ENCODE data around the gene PDGFRA. TPM values are rescaled to one million over a fixed set of nuclear protein-coding genes. Genes with fewer than 3 reads are reported as not detected.

Gene PDGFRA
- 91.5 TPM for total RNA-seq
- long read RNA-seq, full-length matches to known transcripts: 18 of 54 reads
- long read RNA-seq, partial matches to known transcripts: 29 of 54 reads
- long read RNA-seq, other reads (novel, unspliced or antisense): 7 of 54 reads

DNA sequence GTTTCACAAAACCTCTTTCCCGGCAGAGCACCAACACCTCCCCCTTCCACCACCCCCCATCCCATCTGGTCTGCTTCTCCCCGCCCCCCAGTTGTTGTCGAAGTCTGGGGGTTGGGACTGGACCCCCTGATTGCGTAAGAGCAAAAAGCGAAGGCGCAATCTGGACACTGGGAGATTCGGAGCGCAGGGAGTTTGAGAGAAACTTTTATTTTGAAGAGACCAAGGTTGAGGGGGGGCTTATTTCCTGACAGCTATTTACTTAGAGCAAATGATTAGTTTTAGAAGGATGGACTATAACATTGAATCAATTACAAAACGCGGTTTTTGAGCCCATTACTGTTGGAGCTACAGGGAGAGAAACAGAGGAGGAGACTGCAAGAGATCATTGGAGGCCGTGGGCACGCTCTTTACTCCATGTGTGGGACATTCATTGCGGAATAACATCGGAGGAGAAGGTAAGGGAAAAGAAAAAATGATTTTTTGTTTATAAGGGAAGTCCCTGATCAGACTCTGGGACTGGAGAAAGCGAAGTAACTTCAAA lies at the start of gene PDGFRA:
Gene PDGFRA (plus strand): TSS at position 333 of the 541 bp plus-strand sequence. CDS start 29,476 bp downstream, outside the sequence.
- Histone ChIP-seq H3K36me3 (no peaks in the 10 kb centered on the region), H3K9me3 (no peaks in the 10 kb centered on the region), H3K27me3 (peaks cover 84% of the 10 kb centered on the region), H3K4me3 (peak within 1 kb of the TSS; percentile 55), H3K27ac (peak within 1 kb of the TSS; percentile 75), H3K4me1 (peaks cover 44% of the 10 kb centered on the region)
- intact Hi-C loops (cut with DNase I): no loop called here
- TF ChIP-seq, protein P1, sequence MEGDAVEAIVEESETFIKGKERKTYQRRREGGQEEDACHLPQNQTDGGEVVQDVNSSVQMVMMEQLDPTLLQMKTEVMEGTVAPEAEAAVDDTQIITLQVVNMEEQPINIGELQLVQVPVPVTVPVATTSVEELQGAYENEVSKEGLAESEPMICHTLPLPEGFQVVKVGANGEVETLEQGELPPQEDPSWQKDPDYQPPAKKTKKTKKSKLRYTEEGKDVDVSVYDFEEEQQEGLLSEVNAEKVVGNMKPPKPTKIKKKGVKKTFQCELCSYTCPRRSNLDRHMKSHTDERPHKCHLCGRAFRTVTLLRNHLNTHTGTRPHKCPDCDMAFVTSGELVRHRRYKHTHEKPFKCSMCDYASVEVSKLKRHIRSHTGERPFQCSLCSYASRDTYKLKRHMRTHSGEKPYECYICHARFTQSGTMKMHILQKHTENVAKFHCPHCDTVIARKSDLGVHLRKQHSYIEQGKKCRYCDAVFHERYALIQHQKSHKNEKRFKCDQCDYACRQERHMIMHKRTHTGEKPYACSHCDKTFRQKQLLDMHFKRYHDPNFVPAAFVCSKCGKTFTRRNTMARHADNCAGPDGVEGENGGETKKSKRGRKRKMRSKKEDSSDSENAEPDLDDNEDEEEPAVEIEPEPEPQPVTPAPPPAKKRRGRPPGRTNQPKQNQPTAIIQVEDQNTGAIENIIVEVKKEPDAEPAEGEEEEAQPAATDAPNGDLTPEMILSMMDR (IDR thresholded peaks at IDR 0.05): no peak
- ATAC-seq: no peak
- no peak for DNase-seq

GRCh38 chr4:54184581-54184980 lies 44.5 kb upstream of the PDGFRA start:
- H3K27me3 ChIP-seq: no peaks in the 10 kb centered on the region
- no peak overlapping the region for H3K27ac ChIP-seq
- no peaks in the 10 kb centered on the region for H3K36me3 ChIP-seq
- no peaks in the 10 kb centered on the region for H3K9me3 ChIP-seq
- no peak overlapping the region for H3K4me3 ChIP-seq
- intact Hi-C loops (cut with DNase I): no loop called here
- no peak for DNase-seq
- H3K4me1 ChIP-seq: no peaks in the 10 kb centered on the region
- no peak for ATAC-seq
- TF ChIP-seq, protein P1 (IDR thresholded peaks at IDR 0.05): no peak

DNA sequence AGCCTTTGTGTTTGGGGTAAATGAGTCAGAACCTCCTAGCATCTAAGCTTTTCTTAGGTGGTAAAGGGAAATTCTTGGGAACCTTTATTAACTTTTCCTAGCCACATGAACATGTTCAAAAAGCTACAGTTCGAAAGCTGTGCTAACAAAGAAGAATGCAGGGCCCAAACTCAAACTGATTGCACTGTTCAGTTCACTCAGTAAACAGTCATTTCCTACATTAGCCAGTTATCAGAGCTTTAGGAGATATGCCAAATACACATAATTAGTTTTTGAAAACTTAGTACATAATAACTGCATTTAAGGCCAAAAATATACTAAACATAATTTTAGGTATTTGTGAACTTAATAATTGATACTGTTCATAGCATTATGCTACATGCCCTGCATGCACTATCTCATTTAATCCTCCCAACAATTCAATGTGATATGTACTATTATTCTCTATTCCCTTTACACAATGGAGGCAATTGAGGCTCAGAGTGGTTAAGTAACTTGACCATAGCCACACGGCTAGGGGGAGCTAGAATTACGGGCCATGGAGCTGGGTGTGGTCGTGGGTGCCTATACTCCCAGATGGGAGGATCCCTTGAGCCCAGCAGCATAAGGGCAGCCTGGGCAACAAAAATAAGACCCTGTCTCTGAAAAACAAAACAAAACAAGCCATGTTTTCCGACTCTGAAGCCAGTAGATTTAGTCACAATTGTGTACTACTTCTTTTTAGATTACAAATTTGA lies 43.9 kb upstream of the PDGFRA start:
- Histone ChIP-seq H3K9me3 (no peaks in the 10 kb centered on the region), H3K4me1 (no peaks in the 10 kb centered on the region), H3K27me3 (no peaks in the 10 kb centered on the region), H3K4me3 (no peak overlapping the region), H3K27ac (no peak overlapping the region), H3K36me3 (no peaks in the 10 kb centered on the region)
- no peak for DNase-seq
- intact Hi-C loops (cut with DNase I): no loop called here
- TF ChIP-seq, protein P1 (IDR thresholded peaks at IDR 0.05): no peak
- ATAC-seq: no peak

DNA sequence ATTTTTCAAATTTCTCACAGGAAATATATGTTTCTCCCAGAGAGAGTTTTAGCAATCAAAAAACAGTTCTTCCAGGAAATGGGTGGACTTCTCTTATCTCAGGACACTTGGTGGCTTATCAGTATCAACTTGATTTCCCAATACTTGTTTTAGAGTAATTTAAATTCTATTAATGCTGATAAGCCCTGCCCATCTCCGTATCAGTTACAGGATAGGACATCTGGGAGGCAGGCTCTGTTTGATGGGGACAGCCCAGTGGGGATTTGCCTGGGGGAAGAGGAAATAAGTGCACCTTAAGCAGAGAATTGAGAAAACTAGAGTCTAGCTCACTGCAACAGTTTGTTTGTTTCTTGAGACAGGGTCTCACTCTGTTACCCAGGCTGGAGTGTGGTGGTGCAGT lies 43.2 kb upstream of the PDGFRA start:
- TF ChIP-seq, protein P1 (IDR thresholded peaks at IDR 0.05): no peak
- Histone ChIP-seq H3K27ac (no peak overlapping the region), H3K27me3 (no peaks in the 10 kb centered on the region), H3K4me1 (no peaks in the 10 kb centered on the region), H3K9me3 (no peaks in the 10 kb centered on the region), H3K36me3 (no peaks in the 10 kb centered on the region), H3K4me3 (no peak overlapping the region)
- no peak for DNase-seq
- no peak for ATAC-seq
- intact Hi-C loops (cut with DNase I): no loop called here

- intact Hi-C loops (cut with DNase I): no loop called here
- DNase-seq: no peak
- TF ChIP-seq, protein P1 (IDR thresholded peaks at IDR 0.05): no peak
These were observed 42.7 kb upstream of the PDGFRA start for GRCh38 chr4:54186371-54186770.

More at GRCh38 chr4:54186371-54186770, 42.7 kb upstream of the PDGFRA start:
- H3K36me3 ChIP-seq: no peaks in the 10 kb centered on the region
- H3K4me3 ChIP-seq: no peak overlapping the region
- no peaks in the 10 kb centered on the region for H3K9me3 ChIP-seq
- no peak for ATAC-seq
- no peak overlapping the region for H3K27ac ChIP-seq
- H3K27me3 ChIP-seq: no peaks in the 10 kb centered on the region
- H3K4me1 ChIP-seq: no peaks in the 10 kb centered on the region
